Mucosa of rectum (tissue), 2 donors: ENCODE data around the gene INSIG1.

Experiments used
- H3K27ac ChIP-seq, 2 donors: one replicate each; pipeline ENCODE4 v1.7.0; 2013; ENCODE audit warnings: inconsistent platforms in 2 of 2, low read depth in 2 of 2, low read length in 2 of 2
- H3K27me3 ChIP-seq, 2 donors: one replicate each; pipeline ENCODE4 v1.7.0; 2013; ENCODE audit warnings: low read length in 2 of 2; ENCODE audit not compliant: control insufficient read depth in 2 of 2, insufficient read depth in 2 of 2
- H3K36me3 ChIP-seq, 2 donors: one replicate each; pipeline ENCODE4 v1.7.0; 2013; ENCODE audit warnings: low read length in 2 of 2; ENCODE audit not compliant: control insufficient read depth in 2 of 2, insufficient read depth in 2 of 2
- H3K4me1 ChIP-seq, 2 donors: one replicate each; pipeline ENCODE4 v1.7.0; 2013; ENCODE audit warnings: low read length in 2 of 2, mild to moderate bottlenecking in 1 of 2; ENCODE audit not compliant: control insufficient read depth in 2 of 2, insufficient read depth in 2 of 2
- H3K4me3 ChIP-seq, 2 donors: one replicate each; pipeline ENCODE4 v1.7.0; 2013; ENCODE audit warnings: low read length in 2 of 2
- H3K9ac ChIP-seq, 2 donors: one replicate each; pipeline ENCODE4 v1.7.0; 2013; ENCODE audit warnings: low read length in 2 of 2, low read depth in 1 of 2, mild to moderate bottlenecking in 1 of 2
- H3K9me3 ChIP-seq, 2 donors: one replicate each; pipeline ENCODE4 v1.7.0; 2013; ENCODE audit warnings: low read length in 2 of 2; ENCODE audit not compliant: control insufficient read depth in 2 of 2
- donor health status: healthy.
- donor health status: Normal muscosa, but diverticular disease.

The INSIG1 gene

DNA sequence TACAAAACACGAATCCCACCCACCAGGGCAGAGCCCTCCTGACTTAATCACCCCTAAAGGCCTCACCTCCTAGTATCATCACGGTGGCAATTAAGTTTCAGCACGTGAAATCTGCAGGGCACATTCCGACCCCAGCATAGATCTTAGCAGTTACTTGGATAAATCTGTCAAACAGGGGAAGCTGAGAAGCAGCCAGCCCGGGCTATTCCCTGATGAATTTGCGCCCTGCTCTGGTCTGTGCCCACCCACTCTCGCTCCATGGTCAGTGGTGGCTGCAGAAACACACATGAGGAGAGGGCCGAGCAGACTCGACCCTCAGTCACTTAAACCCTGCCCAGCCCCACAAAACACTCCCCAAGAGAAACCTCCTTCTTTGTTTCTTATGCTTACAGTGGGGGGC is 28.7 kb downstream of the INSIG1 start:
- Histone ChIP-seq H3K9ac (no peak overlapping the region), H3K9me3 (no peaks in the 10 kb centered on the region), H3K36me3 (no peaks in the 10 kb centered on the region), H3K27me3 (peaks cover 0 to 3% of the 10 kb centered on the region in 2 donors), H3K27ac (no peak overlapping the region), H3K4me3 (no peak overlapping the region), H3K4me1 (no peaks in the 10 kb centered on the region)

DNA sequence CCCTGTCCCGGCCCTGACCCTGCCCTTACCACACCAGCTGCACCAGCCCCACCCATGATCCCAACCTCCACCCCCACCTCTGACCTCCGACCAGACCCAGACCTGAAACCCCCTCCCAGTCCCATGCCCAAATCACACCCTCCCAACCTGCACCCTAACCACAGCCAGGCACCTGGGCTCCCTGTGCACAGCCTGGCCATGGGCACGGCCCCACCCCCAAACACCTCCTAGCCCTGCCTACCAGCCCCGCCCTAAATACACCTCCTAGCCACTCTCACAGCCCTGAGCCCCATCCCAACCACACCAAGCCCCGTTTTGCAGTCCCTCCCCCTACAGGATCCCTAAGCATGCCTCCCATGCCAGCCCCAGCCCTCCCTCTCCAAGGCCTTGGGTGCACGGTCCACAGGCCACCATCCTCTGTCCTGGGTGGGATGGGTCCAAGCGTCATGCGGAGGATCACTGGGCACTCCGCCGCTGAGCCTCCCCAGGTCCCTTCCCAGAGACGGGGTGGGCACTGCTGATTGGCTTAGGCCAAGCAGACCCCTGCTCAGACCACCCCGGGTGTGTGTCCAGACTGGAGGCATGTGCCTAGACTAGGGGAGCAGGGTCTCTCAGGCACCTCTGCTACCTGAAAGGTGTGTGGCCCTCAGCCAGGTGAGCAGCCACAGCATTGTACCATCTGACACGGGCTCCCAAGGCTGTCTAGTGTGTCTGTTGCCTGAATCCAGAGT is 30.1 kb downstream of the INSIG1 start:
- H3K27ac ChIP-seq = no peak overlapping the region
- peaks cover 0 to 3% of the 10 kb centered on the region in 2 donors for H3K27me3 ChIP-seq
- no peak overlapping the region for H3K4me3 ChIP-seq
- no peaks in the 10 kb centered on the region for H3K9me3 ChIP-seq
- no peaks in the 10 kb centered on the region for H3K4me1 ChIP-seq
- no peak overlapping the region for H3K9ac ChIP-seq
- H3K36me3 ChIP-seq = no peaks in the 10 kb centered on the region

- Histone ChIP-seq H3K27me3 (peaks cover 0 to 3% of the 10 kb centered on the region in 2 donors), H3K4me1 (no peaks in the 10 kb centered on the region), H3K9ac (no peak overlapping the region), H3K36me3 (no peaks in the 10 kb centered on the region), H3K9me3 (no peaks in the 10 kb centered on the region), H3K27ac (no peak overlapping the region), H3K4me3 (no peak overlapping the region)
These were observed 31.5 kb downstream of the INSIG1 start for GRCh38 chr7:155329225-155329624.

DNA sequence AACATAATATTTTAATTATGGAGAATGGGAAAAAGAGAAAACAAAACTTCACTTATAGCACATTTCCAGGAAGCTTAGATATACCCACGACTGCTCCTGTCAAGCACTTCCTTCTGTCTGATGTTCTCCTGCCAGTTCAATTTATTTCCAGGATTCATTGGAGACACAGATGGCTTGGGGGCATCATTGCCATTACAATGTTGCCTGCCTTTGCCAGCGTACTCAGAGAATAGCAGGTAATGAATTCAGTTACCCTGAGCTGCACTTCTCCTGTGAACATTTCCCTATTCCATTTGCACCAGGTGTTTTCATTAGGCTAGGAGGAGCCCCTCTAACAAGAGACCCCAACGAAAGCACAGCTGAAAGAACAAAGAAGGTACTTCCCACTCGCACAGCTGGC is 33.7 kb downstream of the INSIG1 start:
- Histone ChIP-seq H3K9me3 (no peaks in the 10 kb centered on the region), H3K4me1 (no peaks in the 10 kb centered on the region), H3K27ac (no peak overlapping the region), H3K9ac (no peak overlapping the region), H3K27me3 (peaks cover 3 to 9% of the 10 kb centered on the region in 2 donors), H3K36me3 (no peaks in the 10 kb centered on the region), H3K4me3 (no peak overlapping the region)

DNA sequence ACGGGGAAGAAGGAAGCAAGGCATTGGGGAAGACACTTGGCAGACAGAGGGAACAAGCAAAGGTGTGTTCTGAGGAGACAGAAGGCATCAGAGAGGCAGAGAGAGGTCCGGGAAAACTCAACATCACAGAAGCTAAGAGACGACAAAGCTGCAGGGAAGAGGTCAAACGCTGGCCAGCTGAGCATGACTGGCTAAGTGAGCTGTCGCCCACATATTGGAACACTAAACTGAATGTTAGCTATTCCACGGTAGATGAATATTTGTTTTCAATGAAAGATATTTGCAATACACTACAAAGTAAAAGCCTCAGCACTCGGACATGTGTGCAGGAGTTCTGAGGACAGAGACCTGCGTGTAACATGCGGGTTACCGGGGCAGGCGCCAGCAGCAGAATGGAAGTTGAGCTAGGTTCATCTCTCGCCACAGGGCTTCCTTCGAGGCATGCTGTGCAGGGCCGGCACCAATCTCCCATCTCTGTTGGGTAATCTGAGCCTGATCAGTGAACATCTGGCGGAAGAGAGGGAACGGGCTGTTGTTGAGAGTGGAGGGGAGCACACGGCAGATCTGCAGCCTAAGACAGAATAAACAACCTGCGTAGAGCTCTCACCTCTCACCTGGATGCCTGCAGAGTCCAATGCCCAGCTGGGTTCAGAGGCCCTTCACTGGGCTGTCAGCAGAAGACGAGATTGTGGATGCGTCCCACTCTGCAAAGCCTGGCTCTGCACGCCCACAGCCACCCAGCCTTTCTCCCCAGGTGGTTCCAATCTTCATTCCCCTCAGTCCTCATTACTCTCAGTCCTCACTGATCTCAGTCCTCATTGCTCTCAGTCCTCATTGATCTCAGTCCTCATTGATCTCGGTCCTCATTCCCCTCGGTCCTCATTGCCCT is 35.9 kb downstream of the INSIG1 start:
- H3K4me3 ChIP-seq = no peak overlapping the region
- no peak overlapping the region for H3K9ac ChIP-seq
- H3K9me3 ChIP-seq = no peaks in the 10 kb centered on the region
- H3K36me3 ChIP-seq = no peaks in the 10 kb centered on the region
- H3K27ac ChIP-seq = no peak overlapping the region
- H3K27me3 ChIP-seq = peaks cover 4 to 9% of the 10 kb centered on the region in 2 donors
- H3K4me1 ChIP-seq = no peaks in the 10 kb centered on the region

DNA sequence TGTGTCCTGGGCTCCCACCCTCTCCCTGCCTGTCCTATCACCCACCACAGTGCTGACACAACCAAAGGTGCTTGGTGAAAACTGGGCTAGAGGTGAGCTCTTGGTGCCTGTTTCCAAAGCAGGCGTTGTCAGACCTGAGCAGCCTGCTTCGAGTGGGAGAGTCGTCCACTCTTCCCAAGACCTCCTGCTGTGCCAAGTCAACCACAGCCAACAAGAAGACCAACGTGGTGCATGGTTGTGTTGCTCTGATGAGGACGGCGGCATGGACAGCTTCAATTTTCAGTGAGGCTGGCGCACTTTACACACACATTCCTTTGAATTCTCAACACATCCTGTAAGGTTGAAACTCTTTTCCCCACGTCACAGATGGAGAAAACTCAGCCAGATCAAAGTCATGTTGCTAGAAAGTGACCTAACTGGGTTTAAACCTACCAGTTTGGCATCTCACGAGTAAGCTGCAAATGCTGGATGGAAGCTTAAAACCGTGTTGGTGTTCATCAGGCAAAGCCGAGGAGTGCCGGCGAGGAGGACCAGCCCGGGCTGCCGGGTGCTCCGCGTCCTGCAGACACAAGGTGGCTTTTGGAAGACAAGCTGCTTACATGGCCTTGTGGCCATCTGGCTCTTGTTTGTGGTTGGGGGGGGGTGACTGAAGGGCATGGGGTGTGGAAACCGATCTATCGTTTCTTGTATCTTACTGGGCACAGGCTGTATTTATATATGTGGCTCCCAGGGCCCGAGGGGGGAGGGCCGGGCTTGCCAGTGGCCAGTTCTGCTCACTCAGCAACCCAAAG is 39.3 kb downstream of the INSIG1 start:
- H3K9ac ChIP-seq = no peak overlapping the region
- H3K27ac ChIP-seq = no peak overlapping the region
- no peaks in the 10 kb centered on the region for H3K4me1 ChIP-seq
- no peaks in the 10 kb centered on the region for H3K36me3 ChIP-seq
- peaks cover 4 to 5% of the 10 kb centered on the region in 2 donors for H3K27me3 ChIP-seq
- H3K9me3 ChIP-seq = no peaks in the 10 kb centered on the region
- no peak overlapping the region for H3K4me3 ChIP-seq

- Histone ChIP-seq H3K4me3 (no peak overlapping the region), H3K27ac (no peak overlapping the region), H3K36me3 (no peaks in the 10 kb centered on the region), H3K9ac (no peak overlapping the region), H3K4me1 (no peaks in the 10 kb centered on the region), H3K9me3 (no peaks in the 10 kb centered on the region), H3K27me3 (peaks cover 4 to 5% of the 10 kb centered on the region in 2 donors)
These were observed 40.4 kb downstream of the INSIG1 start for GRCh38 chr7:155337946-155338631.

- H3K4me1 ChIP-seq = no peaks in the 10 kb centered on the region
- H3K36me3 ChIP-seq = no peaks in the 10 kb centered on the region
- H3K9me3 ChIP-seq = no peaks in the 10 kb centered on the region
- H3K4me3 ChIP-seq = no peak overlapping the region
- peaks cover 4 to 8% of the 10 kb centered on the region in 2 donors for H3K27me3 ChIP-seq
- H3K27ac ChIP-seq = no peak overlapping the region
- no peak overlapping the region for H3K9ac ChIP-seq
These were observed 41.1 kb downstream of the INSIG1 start for GRCh38 chr7:155338632-155339320.

DNA sequence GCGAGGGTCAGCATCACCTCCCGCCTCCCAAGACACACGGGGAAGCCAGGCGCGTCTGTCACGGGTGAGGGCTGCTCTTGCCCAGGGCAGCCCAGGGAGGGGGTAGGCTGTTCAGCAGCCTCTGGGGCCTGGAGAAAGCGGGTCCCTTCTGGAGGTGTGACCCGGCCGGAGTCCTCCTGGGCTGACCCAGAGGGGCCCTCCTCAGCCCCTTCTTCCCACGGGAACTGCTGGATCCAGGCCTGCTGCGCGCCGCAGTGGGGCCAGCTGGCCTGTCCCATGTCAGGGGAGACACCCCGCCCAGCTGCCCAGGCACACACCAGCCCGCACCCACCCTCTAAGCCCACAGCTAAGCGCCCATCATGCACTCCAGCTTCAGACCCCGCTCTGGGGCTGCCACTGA is 41.8 kb downstream of the INSIG1 start:
- Histone ChIP-seq H3K27ac (no peak overlapping the region), H3K4me3 (no peak overlapping the region), H3K27me3 (peaks cover 4 to 8% of the 10 kb centered on the region in 2 donors), H3K9me3 (no peaks in the 10 kb centered on the region), H3K9ac (no peak overlapping the region), H3K36me3 (no peaks in the 10 kb centered on the region), H3K4me1 (no peaks in the 10 kb centered on the region)
